Measurements from ENCODE around the gene ARID1B. TPM values are rescaled to one million over a fixed set of nuclear protein-coding genes. Genes with fewer than 3 reads are reported as not detected.

Gene ARID1B
- total RNA-seq, 1 experiment from 2014 or later: 24.2 TPM

DNA sequence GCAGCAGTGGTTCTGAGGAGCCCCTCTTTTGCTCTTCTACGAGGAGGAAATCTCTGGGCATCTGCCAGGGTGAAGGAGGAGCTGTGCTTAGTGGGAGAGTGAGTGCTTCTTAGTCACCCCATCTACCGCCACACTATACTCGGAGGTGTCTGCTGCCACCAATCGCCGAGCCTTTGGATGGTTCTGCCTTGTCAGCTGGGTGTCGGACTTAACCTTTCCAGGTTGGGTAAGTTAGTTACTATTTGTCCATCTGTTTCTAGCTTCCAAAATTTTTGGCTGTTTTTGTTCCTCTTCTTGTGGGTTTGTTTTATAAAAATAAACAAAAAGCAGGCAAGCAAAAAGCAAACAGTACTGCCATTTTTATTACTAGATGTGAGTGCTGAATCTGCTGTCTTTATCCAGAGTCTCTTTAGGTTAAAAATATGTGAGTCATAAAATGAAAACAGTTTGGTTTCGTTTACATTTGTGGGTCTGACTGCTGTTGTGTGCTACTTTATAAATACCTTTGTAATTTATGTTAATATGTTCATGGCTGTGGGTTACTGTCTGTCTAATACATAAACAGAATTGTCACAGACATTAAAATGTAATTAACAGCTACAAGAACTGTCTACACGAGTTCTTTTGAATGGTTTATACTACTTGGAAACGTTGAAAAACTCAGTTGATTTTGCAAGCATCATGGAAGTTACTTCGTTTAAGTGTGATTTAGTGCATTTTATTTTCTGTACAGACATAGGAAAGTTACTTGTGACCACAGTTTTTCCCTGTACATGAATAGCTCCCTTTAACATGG is 89.2 kb downstream of the ARID1B start:
- Histone ChIP-seq H3K27ac (ENCODE audit: low read length) (peak overlapping the region; percentile 58), H3K4me2 (ENCODE audit: low read length) (peak overlapping the region; percentile 84), H3K9me2 (replicated peaks; ENCODE audit: low read length) (no peaks in the 10 kb centered on the region), H3K9ac (ENCODE audit: low read length) (peak overlapping the region; percentile 11; the same call in 1 of the 2 replicates), H3F3A (ENCODE audit: low read length, unreplicated experiment) (no peaks in the 10 kb centered on the region), H3K27me3 (ENCODE audit: low read length) (no peaks in the 10 kb centered on the region), H3K4me3 (ENCODE audit: low read length) (peak overlapping the region; percentile 53), H3K9me3 (ENCODE audit: low read length) (no peaks in the 10 kb centered on the region), H3K4me1 (ENCODE audit: insufficient read depth, low read length) (peaks cover 20% of the 10 kb centered on the region), H3K36me3 (ENCODE audit: low read depth, low read length) (no peaks in the 10 kb centered on the region), H4K20me1 (ENCODE audit: low read length) (no peaks in the 10 kb centered on the region), H2AFZ (ENCODE audit: low read length) (peak overlapping the region; percentile 53; the same call in 1 of the 2 replicates), H3K79me2 (ENCODE audit: low read length) (peaks cover 94% of the 10 kb centered on the region)
- BruUV-seq (replicated peaks): no TSS peak
- ChIA-PET POLR2A (ENCODE audit: unreplicated experiment) (no interaction called here), CTCF (interaction anchor here (0.9 kb wide), 1 partner anchor 86 kb away, joined by 4 read pairs; no protein-coding TSS in a partner anchor)
- TF ChIP-seq EZH2 (IDR thresholded peaks at IDR 0.05; ENCODE audit: low read length, unreplicated experiment) (no peak), CTCF (conservative IDR thresholded peaks at IDR 0.05; ENCODE audit: low read depth, low read length) (peak; percentile 40)
- intact Hi-C loops (cut with micrococcal nuclease): loop anchor here (5.0 kb wide), 2 partner anchors 84 to 86 kb away; no protein-coding TSS in a partner anchor
- peak; percentile 90 for ATAC-seq
- peak; percentile 61 for DNase-seq

DNA sequence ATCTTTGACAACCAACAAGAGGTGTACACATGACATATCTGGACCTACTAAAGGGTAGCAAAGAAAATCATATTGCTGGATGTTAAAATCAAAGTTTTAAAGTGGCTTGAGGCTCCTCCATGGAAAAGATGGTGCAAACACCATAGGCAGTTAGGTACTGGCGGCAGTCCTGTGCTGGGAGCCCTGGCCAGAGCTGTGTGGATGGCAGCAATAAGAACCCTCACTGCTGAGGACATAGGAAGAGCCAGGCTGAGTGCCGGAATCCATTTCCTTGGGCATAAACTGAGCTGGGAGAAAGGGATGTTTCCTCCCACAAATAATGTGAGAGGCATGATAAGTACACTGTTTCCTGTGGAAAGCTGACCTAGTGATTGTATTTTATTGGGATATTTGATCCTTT is 89.9 kb downstream of the ARID1B start:
- no peaks in the 10 kb centered on the region for H3K9me3 ChIP-seq (ENCODE audit: low read length)
- CTCF ChIA-PET: no interaction called here
- no peaks in the 10 kb centered on the region for H3K36me3 ChIP-seq (ENCODE audit: low read depth, low read length)
- H3K4me1 ChIP-seq (ENCODE audit: insufficient read depth, low read length): peaks cover 20% of the 10 kb centered on the region
- POLR2A ChIA-PET (ENCODE audit: unreplicated experiment): interaction anchor here (0.6 kb wide), 1 partner anchor 203 kb away, joined by 3 read pairs; no protein-coding TSS in a partner anchor
- intact Hi-C loops (cut with micrococcal nuclease): loop anchor here (5.0 kb wide), 2 partner anchors 85 kb away; no protein-coding TSS in a partner anchor
- peak overlapping the region; percentile 53; the same call in 1 of the 2 replicates for H2AFZ ChIP-seq (ENCODE audit: low read length)
- peak overlapping the region; percentile 53 for H3K4me3 ChIP-seq (ENCODE audit: low read length)
- TF ChIP-seq EZH2phosphoT487 (IDR thresholded peaks at IDR 0.05; ENCODE audit: borderline replicate concordance, low read length): no peak
- no peak for TF ChIP-seq CTCF (conservative IDR thresholded peaks at IDR 0.05; ENCODE audit: low read depth, low read length)
- no peak for TF ChIP-seq EZH2 (IDR thresholded peaks at IDR 0.05; ENCODE audit: low read length, unreplicated experiment)
- no peaks in the 10 kb centered on the region for H3F3A ChIP-seq (ENCODE audit: low read length, unreplicated experiment)
- BruUV-seq (replicated peaks): no TSS peak
- H3K9me2 ChIP-seq (replicated peaks; ENCODE audit: low read length): no peaks in the 10 kb centered on the region
- no peaks in the 10 kb centered on the region for H4K20me1 ChIP-seq (ENCODE audit: low read length)
- no peaks in the 10 kb centered on the region for H3K27me3 ChIP-seq (ENCODE audit: low read length)
- ATAC-seq (peak; percentile 32), DNase-seq (peak; percentile 6)
- peak overlapping the region; percentile 58 for H3K27ac ChIP-seq (ENCODE audit: low read length)
- peaks cover 95% of the 10 kb centered on the region for H3K79me2 ChIP-seq (ENCODE audit: low read length)
- H3K4me2 ChIP-seq (ENCODE audit: low read length): peak overlapping the region; percentile 84
- peak overlapping the region; percentile 11; the same call in 1 of the 2 replicates for H3K9ac ChIP-seq (ENCODE audit: low read length)

GRCh38 chr6:156868385-156868784 is 91.2 kb downstream of the ARID1B start:
- no peak overlapping the region for H2AFZ ChIP-seq (ENCODE audit: low read length)
- DNase-seq (no peak), ATAC-seq (no peak)
- H4K20me1 ChIP-seq (ENCODE audit: low read length): no peaks in the 10 kb centered on the region
- H3K9me3 ChIP-seq (ENCODE audit: low read length): no peaks in the 10 kb centered on the region
- ChIA-PET CTCF (no interaction called here), POLR2A (ENCODE audit: unreplicated experiment) (no interaction called here)
- H3K4me3 ChIP-seq (ENCODE audit: low read length): no peak overlapping the region
- no peaks in the 10 kb centered on the region for H3K9me2 ChIP-seq (replicated peaks; ENCODE audit: low read length)
- peaks cover 94% of the 10 kb centered on the region for H3K79me2 ChIP-seq (ENCODE audit: low read length)
- BruUV-seq (replicated peaks): no TSS peak
- H3K27me3 ChIP-seq (ENCODE audit: low read length): no peaks in the 10 kb centered on the region
- H3F3A ChIP-seq (ENCODE audit: low read length, unreplicated experiment): no peaks in the 10 kb centered on the region
- intact Hi-C loops (cut with micrococcal nuclease): loop anchor here (5.0 kb wide), 2 partner anchors 84 to 86 kb away; no protein-coding TSS in a partner anchor
- no peaks in the 10 kb centered on the region for H3K36me3 ChIP-seq (ENCODE audit: low read depth, low read length)
- no peak overlapping the region for H3K9ac ChIP-seq (ENCODE audit: low read length)
- H3K4me1 ChIP-seq (ENCODE audit: insufficient read depth, low read length): peaks cover 20% of the 10 kb centered on the region
- H3K27ac ChIP-seq (ENCODE audit: low read length): no peak overlapping the region
- H3K4me2 ChIP-seq (ENCODE audit: low read length): no peak overlapping the region
- TF ChIP-seq CTCF (conservative IDR thresholded peaks at IDR 0.05; ENCODE audit: low read depth, low read length) (no peak), EZH2 (IDR thresholded peaks at IDR 0.05; ENCODE audit: low read length, unreplicated experiment) (no peak), EZH2phosphoT487 (IDR thresholded peaks at IDR 0.05; ENCODE audit: borderline replicate concordance, low read length) (no peak)
